Activated T-cell treated with anti-CD3 and anti-CD28 coated beads for 48 hours (primary cell): ENCODE results near the gene NEK4.
"Not testable (repeated sequence)": the region's sequence is repeated elsewhere in the genome, so short reads cannot be mapped to it uniquely, and the experiment has no call there.

ENCODE experiments used
- DNase-seq: peaks from one replicate; pipeline ENCODE4 v3.0.0-alpha.2; 2020; ENCODE audit warnings: low read depth

NEK4 gene

GRCh38 chr3:52777959-52778805, 7.4 kb upstream of the NEK4 start:
- no peak for DNase-seq

- no peak for DNase-seq
Measured at GRCh38 chr3:52777127-52777958, 6.6 kb upstream of the NEK4 start, which contains the start of gene ITIH1. Gene ITIH1, plus strand, starts transcription at chr3:52777599. Its CDS starts 17 bp downstream, at chr3:52777616.

- not testable (repeated sequence) for DNase-seq
Measured at GRCh38 chr3:52776486-52776885, 5.7 kb upstream of the NEK4 start.

- DNase-seq = no peak
Measured at GRCh38 chr3:52775877-52776276, 5.1 kb upstream of the NEK4 start.

- DNase-seq = no peak
Measured at GRCh38 chr3:52774901-52775864, 4.4 kb upstream of the NEK4 start.

- DNase-seq = no peak
Measured at GRCh38 chr3:52774066-52774713, 3.5 kb upstream of the NEK4 start.

- no peak for DNase-seq
Measured at GRCh38 chr3:52773361-52774065, 2.8 kb upstream of the NEK4 start.

- no peak for DNase-seq
Measured at GRCh38 chr3:52771702-52772101, 962 bp upstream of the NEK4 start.

- no peak for DNase-seq
Measured at GRCh38 chr3:52771334-52771681, 568 bp upstream of the NEK4 start.

- DNase-seq = no peak
Measured at GRCh38 chr3:52769786-52770455, 819 bp downstream of the NEK4 start.

GRCh38 chr3:52763466-52763865, 7.3 kb downstream of the NEK4 start:
- DNase-seq = no peak

- no peak for DNase-seq
Measured at GRCh38 chr3:52756141-52756540, 14.6 kb downstream of the NEK4 start.

- DNase-seq = no peak
Measured at GRCh38 chr3:52754373-52754772, 16.4 kb downstream of the NEK4 start.

- DNase-seq = no peak
Measured at GRCh38 chr3:52752045-52752660, 18.6 kb downstream of the NEK4 start.

- no peak for DNase-seq
Measured at GRCh38 chr3:52743721-52744120, 27.0 kb downstream of the NEK4 start.

- DNase-seq = no peak
Measured at GRCh38 chr3:52743152-52743551, 27.6 kb downstream of the NEK4 start.

- DNase-seq = no peak
Measured at GRCh38 chr3:52742418-52743041, 28.2 kb downstream of the NEK4 start.

- DNase-seq = no peak
Measured at GRCh38 chr3:52739730-52740129, 31.0 kb downstream of the NEK4 start.

- no peak for DNase-seq
Measured at GRCh38 chr3:52733256-52733891, 37.4 kb downstream of the NEK4 start.
